ENCODE data around the gene RHOXF2.
"Not testable (repeated sequence)": the region's sequence is repeated elsewhere in the genome, so short reads cannot be mapped to it uniquely, and the experiment has no call there.

The RHOXF2 gene

GRCh38 chrX:120158313-120158712 is at the start of gene RHOXF2:
TSS of gene RHOXF2 (plus strand) at chrX:120158613. CDS start at chrX:120158751, 138 bp downstream.
- not testable (repeated sequence) for DNase-seq (ENCODE audit: low read depth in 4 of 4, low spot score in 1 of 4)

GRCh38 chrX:120109378-120109777 is 49.0 kb upstream of the RHOXF2 start:
- DNase-seq (ENCODE audit: low read depth in 4 of 4, low spot score in 1 of 4): no peak

- DNase-seq (ENCODE audit: low read depth in 4 of 4, low spot score in 1 of 4): no peak
Measured at GRCh38 chrX:120111611-120112010, 46.8 kb upstream of the RHOXF2 start.

- no peak for DNase-seq (ENCODE audit: low read depth in 4 of 4, low spot score in 1 of 4)
Measured at GRCh38 chrX:120115438-120115963, 42.9 kb upstream of the RHOXF2 start, which contains the start of gene RHOXF1. TSS of gene RHOXF1 (minus strand) at chrX:120115913. CDS start at chrX:120115862, 51 bp downstream.

GRCh38 chrX:120120223-120120622 is 38.2 kb upstream of the RHOXF2 start:
- DNase-seq (ENCODE audit: low read depth in 4 of 4, low spot score in 1 of 4): no peak

- no peak for DNase-seq (ENCODE audit: low read depth in 4 of 4, low spot score in 1 of 4)
Measured at GRCh38 chrX:120125444-120125843, 33.0 kb upstream of the RHOXF2 start.

- DNase-seq (ENCODE audit: low read depth in 4 of 4, low spot score in 1 of 4): not testable (repeated sequence)
Measured at GRCh38 chrX:120128306-120128846, 30.0 kb upstream of the RHOXF2 start.

- no peak for DNase-seq (ENCODE audit: low read depth in 4 of 4, low spot score in 1 of 4)
Measured at GRCh38 chrX:120136128-120136527, 22.3 kb upstream of the RHOXF2 start.

- DNase-seq (ENCODE audit: low read depth in 4 of 4, low spot score in 1 of 4): no peak
Measured at GRCh38 chrX:120136840-120137239, 21.6 kb upstream of the RHOXF2 start.

GRCh38 chrX:120137439-120137838 is 21.0 kb upstream of the RHOXF2 start:
- no peak for DNase-seq (ENCODE audit: low read depth in 4 of 4, low spot score in 1 of 4)

- DNase-seq (ENCODE audit: low read depth in 4 of 4, low spot score in 1 of 4): no peak
Measured at GRCh38 chrX:120140293-120140981, 18.0 kb upstream of the RHOXF2 start.

- no peak for DNase-seq (ENCODE audit: low read depth in 4 of 4, low spot score in 1 of 4)
Measured at GRCh38 chrX:120144178-120144844, 14.1 kb upstream of the RHOXF2 start.

- DNase-seq (ENCODE audit: low read depth in 4 of 4, low spot score in 1 of 4): no peak
Measured at GRCh38 chrX:120145295-120145925, 13.0 kb upstream of the RHOXF2 start.

- not testable (repeated sequence) for DNase-seq (ENCODE audit: low read depth in 4 of 4, low spot score in 1 of 4)
Measured at GRCh38 chrX:120146323-120146722, 12.1 kb upstream of the RHOXF2 start.

GRCh38 chrX:120147537-120147936 is 10.9 kb upstream of the RHOXF2 start:
- no peak for DNase-seq (ENCODE audit: low read depth in 4 of 4, low spot score in 1 of 4)

GRCh38 chrX:120150109-120150744 is 8.2 kb upstream of the RHOXF2 start:
- DNase-seq (ENCODE audit: low read depth in 4 of 4, low spot score in 1 of 4): not testable (repeated sequence)

- not testable (repeated sequence) for DNase-seq (ENCODE audit: low read depth in 4 of 4, low spot score in 1 of 4)
Measured at GRCh38 chrX:120159086-120159485, 673 bp downstream of the RHOXF2 start.

- DNase-seq (ENCODE audit: low read depth in 4 of 4, low spot score in 1 of 4): not testable (repeated sequence)
Measured at GRCh38 chrX:120193254-120193653, 34.8 kb downstream of the RHOXF2 start.

- not testable (repeated sequence) for DNase-seq (ENCODE audit: low read depth in 4 of 4, low spot score in 1 of 4)
Measured at GRCh38 chrX:120193720-120194119, 35.3 kb downstream of the RHOXF2 start.

- not testable (repeated sequence) for DNase-seq (ENCODE audit: low read depth in 4 of 4, low spot score in 1 of 4)
Measured at GRCh38 chrX:120195786-120196185, 37.4 kb downstream of the RHOXF2 start.
